ENCODE data around the gene AMN1.

DNA sequence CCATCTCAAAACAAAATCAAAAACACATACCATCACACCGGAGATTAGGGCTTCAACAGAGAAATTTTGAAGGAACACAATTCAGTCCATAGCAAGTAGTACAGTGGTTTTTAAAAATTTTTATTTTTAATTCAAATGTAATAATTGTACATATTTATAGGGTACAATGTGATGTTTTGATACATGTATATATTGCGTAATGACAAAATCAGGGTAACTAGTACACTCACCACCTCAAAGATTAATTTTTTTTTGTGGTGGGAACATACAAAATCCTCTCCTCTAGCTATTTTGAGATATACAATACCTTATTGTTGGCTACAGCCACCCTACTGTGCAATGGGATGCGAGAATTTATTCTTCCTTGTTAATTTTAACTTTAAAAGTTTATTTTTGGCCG lies 95.4 kb downstream of the AMN1 start:
- no peak for TF ChIP-seq POLR2A (IDR thresholded peaks at IDR 0.05)
- TF ChIP-seq, protein P1, sequence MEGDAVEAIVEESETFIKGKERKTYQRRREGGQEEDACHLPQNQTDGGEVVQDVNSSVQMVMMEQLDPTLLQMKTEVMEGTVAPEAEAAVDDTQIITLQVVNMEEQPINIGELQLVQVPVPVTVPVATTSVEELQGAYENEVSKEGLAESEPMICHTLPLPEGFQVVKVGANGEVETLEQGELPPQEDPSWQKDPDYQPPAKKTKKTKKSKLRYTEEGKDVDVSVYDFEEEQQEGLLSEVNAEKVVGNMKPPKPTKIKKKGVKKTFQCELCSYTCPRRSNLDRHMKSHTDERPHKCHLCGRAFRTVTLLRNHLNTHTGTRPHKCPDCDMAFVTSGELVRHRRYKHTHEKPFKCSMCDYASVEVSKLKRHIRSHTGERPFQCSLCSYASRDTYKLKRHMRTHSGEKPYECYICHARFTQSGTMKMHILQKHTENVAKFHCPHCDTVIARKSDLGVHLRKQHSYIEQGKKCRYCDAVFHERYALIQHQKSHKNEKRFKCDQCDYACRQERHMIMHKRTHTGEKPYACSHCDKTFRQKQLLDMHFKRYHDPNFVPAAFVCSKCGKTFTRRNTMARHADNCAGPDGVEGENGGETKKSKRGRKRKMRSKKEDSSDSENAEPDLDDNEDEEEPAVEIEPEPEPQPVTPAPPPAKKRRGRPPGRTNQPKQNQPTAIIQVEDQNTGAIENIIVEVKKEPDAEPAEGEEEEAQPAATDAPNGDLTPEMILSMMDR (IDR thresholded peaks at IDR 0.05): no peak
